ENCODE data around the gene HPS4.

GRCh38 chr22:26416670-26417276 is 66.8 kb downstream of the HPS4 start:
- TF ChIP-seq CTCF (IDR thresholded peaks at IDR 0.05) (no peak), POLR2AphosphoS5 (IDR thresholded peaks at IDR 0.05) (peak in 1 of 3 donors; percentile 20)
